ENCODE data around the gene CTNNA1. TPM values are rescaled to one million over a fixed set of nuclear protein-coding genes. Genes with fewer than 3 reads are reported as not detected.

Gene CTNNA1
- total RNA-seq, 2 donors from 2014 or later, result 400 to 483 TPM

DNA sequence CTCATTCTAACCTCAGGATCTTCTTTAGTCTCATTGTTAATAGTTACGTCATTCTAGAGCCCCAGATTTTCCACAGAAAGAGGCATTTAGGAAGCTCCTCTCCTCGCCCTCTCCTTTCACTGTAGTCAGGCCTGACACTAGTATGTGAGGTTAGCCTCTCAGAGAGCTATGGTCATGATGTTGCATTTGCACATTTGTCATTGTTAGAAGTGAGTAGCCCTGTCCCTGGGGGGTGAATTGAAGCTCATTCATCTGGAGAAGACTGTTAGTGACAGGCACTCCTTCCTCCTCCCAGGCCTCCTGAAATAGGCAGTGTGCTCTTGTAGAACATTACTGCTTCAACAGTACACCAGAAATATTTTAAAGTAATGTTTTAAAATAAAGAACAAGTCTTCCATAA, 148.5 kb downstream of the CTNNA1 start:
- TF ChIP-seq, protein P1, sequence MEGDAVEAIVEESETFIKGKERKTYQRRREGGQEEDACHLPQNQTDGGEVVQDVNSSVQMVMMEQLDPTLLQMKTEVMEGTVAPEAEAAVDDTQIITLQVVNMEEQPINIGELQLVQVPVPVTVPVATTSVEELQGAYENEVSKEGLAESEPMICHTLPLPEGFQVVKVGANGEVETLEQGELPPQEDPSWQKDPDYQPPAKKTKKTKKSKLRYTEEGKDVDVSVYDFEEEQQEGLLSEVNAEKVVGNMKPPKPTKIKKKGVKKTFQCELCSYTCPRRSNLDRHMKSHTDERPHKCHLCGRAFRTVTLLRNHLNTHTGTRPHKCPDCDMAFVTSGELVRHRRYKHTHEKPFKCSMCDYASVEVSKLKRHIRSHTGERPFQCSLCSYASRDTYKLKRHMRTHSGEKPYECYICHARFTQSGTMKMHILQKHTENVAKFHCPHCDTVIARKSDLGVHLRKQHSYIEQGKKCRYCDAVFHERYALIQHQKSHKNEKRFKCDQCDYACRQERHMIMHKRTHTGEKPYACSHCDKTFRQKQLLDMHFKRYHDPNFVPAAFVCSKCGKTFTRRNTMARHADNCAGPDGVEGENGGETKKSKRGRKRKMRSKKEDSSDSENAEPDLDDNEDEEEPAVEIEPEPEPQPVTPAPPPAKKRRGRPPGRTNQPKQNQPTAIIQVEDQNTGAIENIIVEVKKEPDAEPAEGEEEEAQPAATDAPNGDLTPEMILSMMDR (IDR thresholded peaks at IDR 0.05), result no peak
- H3K4me1 ChIP-seq, result no peaks in the 10 kb centered on the region
- H3K27ac ChIP-seq, result no peak overlapping the region
- H3K27me3 ChIP-seq, result no peaks in the 10 kb centered on the region
- intact Hi-C loops (cut with DNase I), result no loop called here
- peaks cover 7% of the 10 kb centered on the region for H3K36me3 ChIP-seq
- H3K9ac ChIP-seq (ENCODE audit: low read depth in 2 of 2, low read length in 2 of 2), result no peak overlapping the region
- H3K4me3 ChIP-seq, result no peak overlapping the region
- no peak for DNase-seq
- H3K9me3 ChIP-seq, result no peaks in the 10 kb centered on the region

- Histone ChIP-seq H3K27ac (no peak overlapping the region), H3K9me3 (no peaks in the 10 kb centered on the region), H3K4me3 (no peak overlapping the region), H3K9ac (ENCODE audit: low read depth in 2 of 2, low read length in 2 of 2) (no peak overlapping the region), H3K36me3 (peaks cover 7% of the 10 kb centered on the region), H3K27me3 (no peaks in the 10 kb centered on the region), H3K4me1 (no peaks in the 10 kb centered on the region)
- intact Hi-C loops (cut with DNase I), result no loop called here
- TF ChIP-seq, protein P1 (IDR thresholded peaks at IDR 0.05), result no peak
- peak; percentile 34 for DNase-seq
Observed at GRCh38 chr5:138903130-138903775, 150.0 kb downstream of the CTNNA1 start.

- Histone ChIP-seq H3K9ac (ENCODE audit: low read depth in 2 of 2, low read length in 2 of 2) (no peak overlapping the region), H3K4me3 (no peak overlapping the region), H3K27ac (no peak overlapping the region), H3K36me3 (peaks cover 7% of the 10 kb centered on the region), H3K27me3 (no peaks in the 10 kb centered on the region), H3K4me1 (no peaks in the 10 kb centered on the region), H3K9me3 (no peaks in the 10 kb centered on the region)
- intact Hi-C loops (cut with DNase I), result no loop called here
- TF ChIP-seq, protein P1 (IDR thresholded peaks at IDR 0.05), result no peak
- DNase-seq, result no peak
Observed at GRCh38 chr5:138905541-138905940, 152.3 kb downstream of the CTNNA1 start.

GRCh38 chr5:138909734-138910133, 156.5 kb downstream of the CTNNA1 start:
- H3K36me3 ChIP-seq, result peaks cover 7% of the 10 kb centered on the region
- intact Hi-C loops (cut with DNase I), result no loop called here
- no peaks in the 10 kb centered on the region for H3K27me3 ChIP-seq
- no peak overlapping the region for H3K27ac ChIP-seq
- no peak overlapping the region for H3K4me3 ChIP-seq
- DNase-seq, result no peak
- H3K4me1 ChIP-seq, result no peaks in the 10 kb centered on the region
- H3K9ac ChIP-seq (ENCODE audit: low read depth in 2 of 2, low read length in 2 of 2), result no peak overlapping the region
- TF ChIP-seq, protein P1 (IDR thresholded peaks at IDR 0.05), result no peak
- no peaks in the 10 kb centered on the region for H3K9me3 ChIP-seq

GRCh38 chr5:138910546-138911185, 157.4 kb downstream of the CTNNA1 start:
- Histone ChIP-seq H3K9ac (ENCODE audit: low read depth in 2 of 2, low read length in 2 of 2) (no peak overlapping the region), H3K27ac (no peak overlapping the region), H3K4me1 (no peaks in the 10 kb centered on the region), H3K9me3 (no peaks in the 10 kb centered on the region), H3K27me3 (no peaks in the 10 kb centered on the region), H3K36me3 (peaks cover 4% of the 10 kb centered on the region), H3K4me3 (no peak overlapping the region)
- intact Hi-C loops (cut with DNase I), result no loop called here
- DNase-seq, result no peak
- TF ChIP-seq, protein P1 (IDR thresholded peaks at IDR 0.05), result no peak
